ENCODE data around the gene HIVEP2. TPM values are rescaled to one million over a fixed set of nuclear protein-coding genes. Genes with fewer than 3 reads are reported as not detected.
A peak's percentile ranks its signal among the peaks of the same experiment; 100 is the strongest.

HIVEP2 gene
- total RNA-seq, 1 experiment from 2014 or later, result 4.2 TPM

DNA sequence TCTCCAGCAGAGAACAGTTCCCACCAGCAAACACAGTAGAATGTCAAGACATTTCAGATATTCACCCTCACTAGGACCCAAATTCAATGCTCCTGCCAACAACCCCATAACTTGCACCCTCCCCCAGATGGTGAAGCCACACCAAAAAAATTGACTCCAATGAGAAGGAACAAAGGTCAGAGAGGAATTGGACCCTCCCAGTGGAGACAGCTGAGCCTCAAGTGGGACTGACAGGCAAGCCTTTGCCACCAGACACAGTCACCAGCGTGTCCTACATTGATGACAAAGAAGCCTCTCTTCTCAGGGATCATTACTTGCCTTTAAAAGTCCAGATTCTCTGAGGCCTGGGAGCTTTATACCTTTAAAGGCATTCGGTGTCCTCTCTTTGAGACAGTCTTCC is 64.8 kb downstream of the HIVEP2 start:
- no peak overlapping the region for H3K56ac ChIP-seq (ENCODE audit: insufficient read length, low read depth, low read length)
- H3K23me2 ChIP-seq (ENCODE audit: insufficient read length, low read depth, low read length, poor library complexity, severe bottlenecking), result no peaks in the 10 kb centered on the region
- peak overlapping the region in 1 of 3 experiments; percentile 36; a peak in 2 of 7 replicates for H3K27ac Mint-ChIP-seq
- no peak overlapping the region for H3K23ac ChIP-seq (ENCODE audit: insufficient read length, low read depth, low read length)
- no peak overlapping the region for H3K27ac ChIP-seq (ENCODE audit: insufficient read length, low read depth, low read length)
- no peaks in the 10 kb centered on the region for H3K79me2 ChIP-seq (ENCODE audit: insufficient read depth, low read length)
- no peak for DNase-seq
- H2BK120ac ChIP-seq (ENCODE audit: low read depth, low read length, poor library complexity, severe bottlenecking), result no peak overlapping the region
- H3K9me3 Mint-ChIP-seq, result no peaks in the 10 kb centered on the region
- H2AFZ ChIP-seq (ENCODE audit: low read length), result no peak overlapping the region
- no peaks in the 10 kb centered on the region for H3K27me3 ChIP-seq (ENCODE audit: insufficient read depth, low read length)
- H4K20me1 ChIP-seq (ENCODE audit: control insufficient read depth, insufficient read depth, insufficient read length), result no peaks in the 10 kb centered on the region
- no peaks in the 10 kb centered on the region for H3K36me3 Mint-ChIP-seq (ENCODE audit: insufficient read depth in 1 of 3, low read depth in 3 of 3)
- no peak for TF ChIP-seq CTCF (conservative IDR thresholded peaks at IDR 0.05)
- no CpG with 5 or more reads among the region's 2 CpGs for WGBS (ENCODE audit: extremely low coverage, insufficient read length, low lambda C conversion rate)
- H2BK20ac ChIP-seq (ENCODE audit: low read depth, low read length, poor library complexity, severe bottlenecking), result no peak overlapping the region
- no peak overlapping the region for H4K5ac ChIP-seq (ENCODE audit: insufficient read length, low read depth, low read length)
- H3T11ph ChIP-seq (ENCODE audit: low read length), result no peak overlapping the region
- H3K18ac ChIP-seq (ENCODE audit: insufficient read length, low read depth, low read length), result no peak overlapping the region
- H3K4me2 ChIP-seq (ENCODE audit: insufficient read depth, insufficient read length, low read length), result no peak overlapping the region
- H3K27me3 Mint-ChIP-seq (ENCODE audit: low read depth), result no peaks in the 10 kb centered on the region
- no peak overlapping the region for H2BK12ac ChIP-seq (ENCODE audit: insufficient read length, low read depth, low read length)
- H2BK15ac ChIP-seq (ENCODE audit: low read depth, low read length), result no peak overlapping the region
- no peak overlapping the region for H2AK5ac ChIP-seq (ENCODE audit: insufficient read length, low read length)
- peak overlapping the region; percentile 26 for H4K91ac ChIP-seq (ENCODE audit: insufficient read length, low read depth, low read length)
- peaks cover 25 to 27% of the 10 kb centered on the region in 2 experiments for H3K4me1 Mint-ChIP-seq
- no peaks in the 10 kb centered on the region for H3K79me1 ChIP-seq (ENCODE audit: insufficient read depth, low read depth, low read length, poor library complexity, severe bottlenecking)
- H3K9me3 ChIP-seq (ENCODE audit: control insufficient read depth, low read depth, low read length), result no peaks in the 10 kb centered on the region
- H3K4me3 Mint-ChIP-seq, result no peak overlapping the region
- peaks cover 5% of the 10 kb centered on the region; the same call in 1 of the 2 replicates for H3K4me1 ChIP-seq (ENCODE audit: insufficient read depth, low read length)
- no peak overlapping the region for H3K14ac ChIP-seq (ENCODE audit: insufficient read depth, low read length)
- H2BK5ac ChIP-seq (ENCODE audit: insufficient read length, low read length), result no peak overlapping the region
- H3K4ac ChIP-seq (ENCODE audit: low read depth, low read length), result no peak overlapping the region
- H3K9ac ChIP-seq (ENCODE audit: extremely low read depth, insufficient read length, low read length), result no peak overlapping the region
- no peak overlapping the region for H4K8ac ChIP-seq (replicated peaks; ENCODE audit: insufficient read length, low read depth, low read length)
